ENCODE results near the gene GSG1L. TPM values are rescaled to one million over a fixed set of nuclear protein-coding genes. Genes with fewer than 3 reads are reported as not detected.

GSG1L gene
- total RNA-seq, 2 donors from 2014 or later = 13.9 to 34.7 TPM

DNA sequence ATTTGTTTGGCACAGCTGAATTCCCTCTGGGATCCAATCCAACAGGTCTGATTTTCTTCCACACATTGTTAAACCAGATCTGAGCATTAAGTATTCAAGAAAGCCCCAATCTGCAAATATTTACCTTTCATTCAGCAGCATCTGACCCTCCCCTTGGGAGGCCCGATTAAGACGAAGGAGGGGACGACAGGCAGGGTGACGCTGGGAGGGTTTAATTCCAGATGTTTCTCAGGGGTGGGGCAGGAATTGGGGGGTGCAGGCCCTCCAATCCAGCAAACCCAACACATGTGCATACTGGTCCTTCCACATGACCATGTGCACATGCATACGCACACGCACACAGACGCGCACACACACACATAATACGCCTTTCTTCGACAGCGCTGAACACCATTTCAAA is 240.5 kb downstream of the GSG1L start:
- TF ChIP-seq, protein P1, sequence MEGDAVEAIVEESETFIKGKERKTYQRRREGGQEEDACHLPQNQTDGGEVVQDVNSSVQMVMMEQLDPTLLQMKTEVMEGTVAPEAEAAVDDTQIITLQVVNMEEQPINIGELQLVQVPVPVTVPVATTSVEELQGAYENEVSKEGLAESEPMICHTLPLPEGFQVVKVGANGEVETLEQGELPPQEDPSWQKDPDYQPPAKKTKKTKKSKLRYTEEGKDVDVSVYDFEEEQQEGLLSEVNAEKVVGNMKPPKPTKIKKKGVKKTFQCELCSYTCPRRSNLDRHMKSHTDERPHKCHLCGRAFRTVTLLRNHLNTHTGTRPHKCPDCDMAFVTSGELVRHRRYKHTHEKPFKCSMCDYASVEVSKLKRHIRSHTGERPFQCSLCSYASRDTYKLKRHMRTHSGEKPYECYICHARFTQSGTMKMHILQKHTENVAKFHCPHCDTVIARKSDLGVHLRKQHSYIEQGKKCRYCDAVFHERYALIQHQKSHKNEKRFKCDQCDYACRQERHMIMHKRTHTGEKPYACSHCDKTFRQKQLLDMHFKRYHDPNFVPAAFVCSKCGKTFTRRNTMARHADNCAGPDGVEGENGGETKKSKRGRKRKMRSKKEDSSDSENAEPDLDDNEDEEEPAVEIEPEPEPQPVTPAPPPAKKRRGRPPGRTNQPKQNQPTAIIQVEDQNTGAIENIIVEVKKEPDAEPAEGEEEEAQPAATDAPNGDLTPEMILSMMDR (IDR thresholded peaks at IDR 0.05) = no peak
- DNase-seq (ENCODE audit: low spot score) = no peak
- Histone ChIP-seq H3K27me3 (no peaks in the 10 kb centered on the region), H3K4me1 (no peaks in the 10 kb centered on the region), H3K9me3 (no peaks in the 10 kb centered on the region), H3K36me3 (no peaks in the 10 kb centered on the region), H3K4me3 (no peak overlapping the region), H3K27ac (no peak overlapping the region)

DNA sequence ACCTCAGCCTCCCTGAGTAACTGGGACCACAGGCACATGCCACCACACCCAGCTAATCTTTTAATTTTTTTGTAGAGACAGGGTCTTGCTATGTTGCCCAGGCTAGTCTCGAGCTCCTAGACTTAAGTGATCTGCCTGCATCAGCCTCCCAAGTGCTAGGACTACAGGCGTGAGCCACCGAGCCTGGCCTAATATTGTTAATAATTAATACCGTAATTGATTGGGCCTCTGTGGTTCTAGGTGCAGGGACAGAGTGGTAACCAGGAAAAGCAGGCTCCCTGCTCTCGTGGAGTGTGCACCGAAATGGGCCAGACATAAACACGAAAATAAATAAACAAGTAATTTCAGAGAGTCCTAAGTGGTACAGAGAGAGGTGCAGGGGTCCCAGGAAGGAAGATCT is 241.0 kb downstream of the GSG1L start:
- H3K27me3 ChIP-seq = no peaks in the 10 kb centered on the region
- no peak for DNase-seq (ENCODE audit: low spot score)
- no peaks in the 10 kb centered on the region for H3K9me3 ChIP-seq
- TF ChIP-seq, protein P1 (IDR thresholded peaks at IDR 0.05) = no peak
- no peak overlapping the region for H3K4me3 ChIP-seq
- H3K27ac ChIP-seq = no peak overlapping the region
- no peaks in the 10 kb centered on the region for H3K36me3 ChIP-seq
- no peaks in the 10 kb centered on the region for H3K4me1 ChIP-seq

DNA sequence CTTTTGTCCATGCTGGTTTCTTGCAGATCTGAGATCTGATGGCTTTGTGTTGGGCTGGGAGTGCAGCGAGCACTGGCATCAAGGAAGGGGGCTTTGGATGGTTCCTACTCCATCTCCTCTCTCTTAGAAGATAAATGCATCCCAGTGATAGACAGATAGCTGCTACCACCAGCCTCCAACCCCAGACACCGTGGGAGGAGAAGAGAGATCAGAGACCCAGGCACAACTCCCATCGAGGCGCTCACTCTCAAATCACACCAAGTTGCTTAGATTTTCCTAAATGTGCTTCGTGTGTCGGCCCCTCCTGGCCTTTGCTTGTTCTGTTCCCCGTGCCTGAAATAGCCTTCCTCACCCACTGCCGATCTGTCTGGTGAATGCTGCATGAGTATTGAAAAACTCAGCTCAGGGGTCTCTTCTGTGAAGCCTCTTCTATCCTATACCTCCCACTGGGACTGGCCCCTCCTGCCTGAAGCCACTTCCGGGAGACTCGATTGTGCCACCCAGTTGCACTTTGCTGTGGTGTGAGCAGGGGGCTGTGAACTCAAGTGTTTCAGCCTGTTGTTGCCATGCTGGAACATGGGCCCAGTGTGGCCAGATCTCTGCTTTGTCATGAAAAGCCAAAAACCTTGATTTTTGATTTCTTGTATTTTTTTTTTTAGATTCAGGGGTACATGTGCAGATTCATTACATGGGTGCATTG is 242.7 kb downstream of the GSG1L start:
- Histone ChIP-seq H3K36me3 (no peaks in the 10 kb centered on the region), H3K4me3 (no peak overlapping the region), H3K27me3 (no peaks in the 10 kb centered on the region), H3K4me1 (no peaks in the 10 kb centered on the region), H3K27ac (no peak overlapping the region), H3K9me3 (no peaks in the 10 kb centered on the region)
- no peak for DNase-seq (ENCODE audit: low spot score)
- TF ChIP-seq, protein P1 (IDR thresholded peaks at IDR 0.05) = no peak

DNA sequence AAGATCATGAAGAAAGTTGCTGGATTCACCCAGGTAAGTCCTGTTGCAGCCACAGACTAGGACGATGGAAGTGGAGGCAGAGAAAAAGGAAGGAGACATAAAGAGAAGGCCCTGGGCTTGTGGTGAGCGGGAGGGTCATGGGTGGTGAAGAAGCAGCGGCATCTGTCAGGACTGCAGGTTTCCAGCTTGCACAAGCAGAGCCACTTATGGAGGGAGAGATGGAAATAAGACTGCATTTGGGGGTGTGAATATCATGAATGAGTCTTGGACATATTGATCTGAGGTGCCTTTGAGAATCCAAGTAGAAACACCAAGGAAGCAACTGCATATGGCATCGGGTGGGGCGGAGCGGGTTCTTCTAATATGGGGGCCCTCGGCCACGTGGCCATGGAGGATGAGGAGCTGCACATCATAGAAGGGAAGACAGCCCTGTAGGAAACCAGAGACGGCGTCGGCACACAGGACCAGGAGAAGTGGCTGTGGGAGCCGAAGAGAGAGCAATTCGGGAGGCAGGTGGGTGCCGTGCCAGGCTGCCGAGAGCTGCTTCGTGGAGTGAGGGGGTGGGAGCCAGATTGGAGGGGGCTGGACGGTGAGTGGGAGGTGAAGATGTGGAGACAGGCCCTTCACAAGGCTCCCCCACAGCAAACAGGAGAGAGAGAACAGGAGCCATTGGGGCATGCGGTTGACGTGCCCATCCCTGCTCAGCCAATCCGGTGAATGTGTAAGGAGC is 243.5 kb downstream of the GSG1L start:
- no peak for DNase-seq (ENCODE audit: low spot score)

DNA sequence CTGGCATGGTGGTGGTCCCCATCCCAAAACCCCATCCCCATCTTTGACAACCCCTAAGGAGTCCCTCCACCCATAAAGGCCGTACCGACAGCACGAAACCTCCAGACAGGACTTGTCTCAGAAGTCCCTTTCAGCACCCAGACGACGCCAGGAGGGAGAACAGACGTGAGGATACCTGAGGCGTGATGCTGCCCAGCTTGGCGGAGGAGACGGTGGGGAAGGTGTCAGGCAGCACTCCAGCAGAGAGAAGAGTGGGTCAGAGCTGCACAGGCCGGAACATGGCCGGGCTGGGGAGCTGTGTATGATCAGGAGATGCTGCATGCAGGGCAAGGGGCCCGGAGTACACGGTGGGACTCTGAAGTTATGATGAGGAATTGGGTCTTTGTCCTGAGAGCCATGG is 244.2 kb downstream of the GSG1L start:
- TF ChIP-seq, protein P1 (IDR thresholded peaks at IDR 0.05) = no peak
- H3K4me3 ChIP-seq = no peak overlapping the region
- DNase-seq (ENCODE audit: low spot score) = no peak
- H3K36me3 ChIP-seq = no peaks in the 10 kb centered on the region
- no peaks in the 10 kb centered on the region for H3K9me3 ChIP-seq
- H3K27ac ChIP-seq = no peak overlapping the region
- no peaks in the 10 kb centered on the region for H3K4me1 ChIP-seq
- H3K27me3 ChIP-seq = no peaks in the 10 kb centered on the region

More for the DNA sequence above, 243.5 kb downstream of the GSG1L start:
- TF ChIP-seq, protein P1 (IDR thresholded peaks at IDR 0.05) = no peak
- Histone ChIP-seq H3K36me3 (no peaks in the 10 kb centered on the region), H3K27ac (no peak overlapping the region), H3K9me3 (no peaks in the 10 kb centered on the region), H3K27me3 (no peaks in the 10 kb centered on the region), H3K4me3 (no peak overlapping the region), H3K4me1 (no peaks in the 10 kb centered on the region)

Data from right atrium auricular region (tissue), 2 donors.